Activated T-cell treated with anti-CD3 and anti-CD28 coated beads, Interleukin-2, amount 50 U/mL, for 24 hours (primary cell): ENCODE results near the gene MSI2.

Experiments
- DNase-seq: peaks from one replicate; pipeline ENCODE4 v3.0.0-alpha.2; 2020
- H3K27ac Mint-ChIP-seq: 2 replicates; pipeline ENCODE4 v1.8.0; 2020; ENCODE audit warnings: mild to moderate bottlenecking, mixed read lengths
- H3K27me3 Mint-ChIP-seq: 2 replicates; pipeline ENCODE4 v1.8.0; 2020; ENCODE audit warnings: mixed read lengths
- H3K36me3 Mint-ChIP-seq: 2 replicates; pipeline ENCODE4 v1.8.0; 2020; ENCODE audit warnings: low read depth, mixed read lengths
- H3K4me1 Mint-ChIP-seq: 2 replicates; pipeline ENCODE4 v1.8.0; 2020; ENCODE audit warnings: low read depth, mixed read lengths
- H3K4me3 Mint-ChIP-seq: 2 replicates; pipeline ENCODE4 v1.8.0; 2020; ENCODE audit warnings: mild to moderate bottlenecking, moderate library complexity, mixed read lengths
- H3K9me3 Mint-ChIP-seq: 2 replicates; pipeline ENCODE4 v1.8.0; 2020; ENCODE audit warnings: mixed read lengths

Gene MSI2

GRCh38 chr17:57559226-57559625, 302.9 kb downstream of the MSI2 start:
- no peak overlapping the region for H3K27ac Mint-ChIP-seq
- peaks cover 8% of the 10 kb centered on the region for H3K4me1 Mint-ChIP-seq
- H3K36me3 Mint-ChIP-seq: peaks cover 19% of the 10 kb centered on the region
- no peaks in the 10 kb centered on the region for H3K27me3 Mint-ChIP-seq
- H3K4me3 Mint-ChIP-seq: no peak overlapping the region
- no peak for DNase-seq
- no peaks in the 10 kb centered on the region for H3K9me3 Mint-ChIP-seq

DNA sequence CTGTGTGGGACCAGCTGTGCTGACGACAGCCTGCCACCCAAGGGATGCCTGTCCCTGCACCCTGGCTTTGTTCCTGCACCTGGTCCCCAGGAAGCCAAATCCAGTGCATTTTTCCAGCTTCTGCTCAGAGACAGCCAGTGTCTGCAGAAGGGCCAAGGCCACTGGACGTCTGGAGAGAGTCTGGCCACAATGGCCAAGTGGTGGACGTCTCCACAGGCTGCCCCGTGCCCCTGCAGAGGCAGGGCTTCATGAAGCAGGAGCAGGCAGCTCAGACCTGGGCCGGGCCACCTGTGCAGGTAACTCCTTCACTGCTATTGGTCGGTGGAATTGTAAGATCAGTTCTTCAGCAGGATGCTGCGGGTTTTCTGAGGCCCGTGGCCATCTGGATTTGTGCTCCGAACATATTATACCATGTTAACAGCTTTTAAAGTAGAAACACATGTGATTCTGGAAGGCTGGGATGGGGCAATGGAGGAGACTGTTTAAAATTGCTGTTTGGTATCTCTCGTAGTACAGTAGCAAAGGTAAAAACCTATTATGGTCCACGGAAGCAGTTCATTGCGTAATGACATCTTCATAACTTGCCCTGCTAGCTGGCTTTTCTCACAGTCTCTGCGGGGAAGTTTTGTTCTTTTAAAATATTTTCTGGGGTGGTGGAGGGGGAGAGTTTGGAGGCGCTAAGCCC, 303.5 kb downstream of the MSI2 start:
- Mint-ChIP-seq H3K36me3 (peaks cover 19% of the 10 kb centered on the region), H3K27ac (no peak overlapping the region), H3K9me3 (no peaks in the 10 kb centered on the region), H3K4me1 (peaks cover 8% of the 10 kb centered on the region), H3K27me3 (no peaks in the 10 kb centered on the region), H3K4me3 (no peak overlapping the region)
- DNase-seq: no peak

DNA sequence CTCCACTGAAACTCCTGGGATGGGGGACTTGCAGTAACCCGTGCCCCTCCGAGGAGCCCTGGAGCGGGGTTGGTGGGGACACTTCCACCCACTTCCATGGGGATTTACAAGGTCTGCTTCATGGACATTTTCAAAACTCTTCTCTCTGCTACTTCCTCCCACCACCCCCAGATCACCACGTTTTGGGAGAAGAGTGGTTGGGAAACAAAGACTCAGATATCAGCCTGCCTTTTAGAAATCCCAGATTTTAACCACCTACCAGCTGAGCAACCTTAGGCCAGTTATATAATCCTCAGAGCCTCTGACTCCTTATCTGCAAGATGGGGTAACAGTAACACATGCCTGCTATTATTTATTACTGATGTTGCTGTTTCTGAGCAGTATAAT, 304.0 kb downstream of the MSI2 start:
- no peak for DNase-seq
- H3K4me1 Mint-ChIP-seq: peaks cover 8% of the 10 kb centered on the region
- H3K36me3 Mint-ChIP-seq: peaks cover 21% of the 10 kb centered on the region
- no peak overlapping the region for H3K4me3 Mint-ChIP-seq
- H3K9me3 Mint-ChIP-seq: no peaks in the 10 kb centered on the region
- H3K27me3 Mint-ChIP-seq: no peaks in the 10 kb centered on the region
- no peak overlapping the region for H3K27ac Mint-ChIP-seq

DNA sequence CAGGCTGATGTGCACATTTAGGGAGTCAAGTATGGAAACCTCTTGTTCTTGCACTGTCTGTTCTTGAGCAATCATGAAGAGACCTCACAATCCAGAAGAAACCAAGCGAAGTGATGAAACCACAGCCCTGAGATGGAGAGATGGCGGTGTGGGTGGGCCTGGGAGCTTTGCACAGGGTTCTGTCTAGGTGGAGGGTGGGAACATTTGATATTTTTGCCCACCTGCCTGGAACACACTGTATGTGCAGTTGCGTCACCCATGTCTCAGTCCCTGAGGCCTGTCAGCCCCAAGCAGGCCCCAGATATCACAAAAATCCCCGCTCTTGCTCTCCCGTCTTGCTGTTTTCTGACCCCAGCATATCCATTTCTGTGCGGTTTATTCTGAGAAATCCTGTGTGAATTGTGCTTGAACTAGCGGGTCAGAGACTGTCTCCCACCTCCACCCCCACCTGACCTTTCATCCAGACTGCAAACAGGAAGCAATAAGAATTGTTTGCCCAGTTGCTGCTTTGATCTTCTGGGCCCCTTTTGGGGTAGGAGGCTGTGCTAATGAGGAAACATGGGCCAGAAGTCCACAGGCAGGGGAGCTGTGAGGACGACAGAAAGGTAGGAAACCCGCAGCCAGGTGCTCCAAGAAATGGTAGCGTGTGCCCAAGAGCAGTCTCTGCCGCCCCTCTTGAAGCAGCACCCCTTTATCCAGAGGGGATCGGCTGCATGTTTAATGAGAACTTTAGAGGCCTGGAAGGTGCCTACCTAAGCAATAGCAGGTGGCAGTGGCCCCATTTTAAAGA, 304.9 kb downstream of the MSI2 start:
- Mint-ChIP-seq H3K36me3 (peaks cover 28% of the 10 kb centered on the region), H3K9me3 (no peaks in the 10 kb centered on the region), H3K4me1 (peaks cover 8% of the 10 kb centered on the region), H3K4me3 (no peak overlapping the region), H3K27ac (peak overlapping the region; percentile 18), H3K27me3 (no peaks in the 10 kb centered on the region)
- DNase-seq: no peak

DNA sequence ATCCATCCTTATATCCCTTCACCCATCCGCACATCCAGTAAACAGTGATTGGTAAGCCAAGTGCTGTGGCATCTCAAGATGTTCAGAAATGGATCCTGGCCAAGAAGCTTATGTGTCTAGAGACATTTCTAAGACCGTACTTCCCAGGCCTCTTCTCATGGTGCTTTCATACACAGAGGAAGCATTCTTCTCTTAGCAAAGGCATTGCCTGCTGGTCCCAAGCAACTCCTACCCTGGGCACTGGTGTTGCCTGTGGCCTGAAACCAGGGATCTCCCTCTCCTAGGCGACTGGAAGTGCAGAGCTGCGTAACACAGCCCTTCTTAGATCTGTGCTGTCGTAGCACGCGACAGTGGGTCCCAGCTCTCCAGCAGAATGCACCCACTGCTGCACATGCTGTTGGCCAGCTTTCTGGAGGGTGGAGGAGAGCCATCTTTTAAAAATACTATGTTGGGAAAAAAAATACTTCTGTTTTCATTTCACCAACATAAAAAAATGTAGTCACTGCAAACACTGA, 305.9 kb downstream of the MSI2 start:
- no peak overlapping the region for H3K27ac Mint-ChIP-seq
- no peak overlapping the region for H3K4me3 Mint-ChIP-seq
- H3K9me3 Mint-ChIP-seq: no peaks in the 10 kb centered on the region

DNA sequence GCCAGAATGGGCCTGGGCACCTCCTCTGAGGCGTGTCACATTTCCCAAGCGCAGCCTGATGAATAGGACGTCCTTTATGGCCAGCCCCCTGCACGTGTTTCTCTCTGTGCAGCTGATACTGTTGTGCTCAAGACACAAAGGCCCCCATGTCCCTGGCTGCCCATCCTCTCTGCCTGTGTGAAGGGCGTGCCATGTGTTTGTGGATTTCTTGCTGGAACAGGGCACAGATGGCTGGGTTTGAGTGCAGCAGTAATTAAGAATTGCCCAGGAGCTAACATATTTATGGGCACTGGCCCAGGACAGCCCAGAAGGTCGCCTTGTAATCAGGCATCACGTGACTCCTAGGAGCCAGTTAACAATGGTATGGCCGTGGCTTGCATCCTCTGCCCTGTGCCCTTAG, 307.6 kb downstream of the MSI2 start:
- Mint-ChIP-seq H3K36me3 (peaks cover 19% of the 10 kb centered on the region), H3K4me3 (no peak overlapping the region), H3K4me1 (peaks cover 8% of the 10 kb centered on the region), H3K27me3 (no peaks in the 10 kb centered on the region), H3K9me3 (no peaks in the 10 kb centered on the region), H3K27ac (no peak overlapping the region)
- DNase-seq: no peak

More for the DNA sequence above, 305.9 kb downstream of the MSI2 start:
- peaks cover 28% of the 10 kb centered on the region for H3K36me3 Mint-ChIP-seq
- H3K4me1 Mint-ChIP-seq: peaks cover 8% of the 10 kb centered on the region
- H3K27me3 Mint-ChIP-seq: no peaks in the 10 kb centered on the region
- no peak for DNase-seq

DNA sequence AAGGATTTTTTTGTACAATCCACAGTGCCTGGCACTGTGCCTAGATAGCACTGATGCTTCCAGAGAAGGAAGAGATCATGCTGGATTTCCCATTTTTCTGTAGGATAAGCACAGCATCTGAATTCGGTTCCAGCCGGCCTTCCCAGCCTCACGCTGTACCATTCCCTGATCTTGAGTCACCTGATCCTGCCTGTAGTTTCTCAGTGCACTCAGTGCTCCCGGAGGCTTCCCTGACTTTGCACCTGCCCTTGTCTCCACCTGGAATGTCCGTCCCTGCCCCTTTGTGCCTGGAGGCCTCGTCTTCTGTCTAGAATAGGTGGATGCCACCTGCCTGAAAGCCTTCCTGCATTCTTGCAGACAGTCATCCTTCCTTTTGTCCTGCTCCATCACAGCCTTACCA, 308.9 kb downstream of the MSI2 start:
- H3K9me3 Mint-ChIP-seq: no peaks in the 10 kb centered on the region
- no peak for DNase-seq
- H3K27me3 Mint-ChIP-seq: no peaks in the 10 kb centered on the region
- H3K4me1 Mint-ChIP-seq: peaks cover 8% of the 10 kb centered on the region
- peaks cover 19% of the 10 kb centered on the region for H3K36me3 Mint-ChIP-seq
- no peak overlapping the region for H3K4me3 Mint-ChIP-seq
- no peak overlapping the region for H3K27ac Mint-ChIP-seq

DNA sequence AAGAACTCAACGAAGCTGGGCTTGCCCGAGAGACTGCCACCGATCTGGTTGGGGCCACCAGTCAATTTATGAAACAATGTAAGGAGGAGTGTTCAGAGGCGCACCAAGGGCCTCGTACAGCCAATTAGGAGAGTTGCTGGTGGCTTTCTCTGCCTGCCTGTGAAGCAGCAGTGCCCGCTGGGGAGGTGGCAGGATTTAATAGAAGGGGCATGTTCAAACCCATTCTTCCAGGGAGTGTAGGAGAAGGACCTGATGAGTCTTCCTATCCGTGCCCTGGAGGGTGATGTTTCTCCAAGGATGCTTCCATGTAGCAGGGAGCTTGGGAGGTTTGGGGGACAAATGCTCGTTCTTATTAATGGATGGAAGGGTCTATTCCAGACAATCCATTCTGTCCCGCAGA, 310.4 kb downstream of the MSI2 start:
- no peak overlapping the region for H3K27ac Mint-ChIP-seq
- H3K27me3 Mint-ChIP-seq: no peaks in the 10 kb centered on the region
- DNase-seq: no peak
- H3K4me1 Mint-ChIP-seq: no peaks in the 10 kb centered on the region
- H3K4me3 Mint-ChIP-seq: no peak overlapping the region
- peaks cover 15% of the 10 kb centered on the region for H3K36me3 Mint-ChIP-seq
- no peaks in the 10 kb centered on the region for H3K9me3 Mint-ChIP-seq

DNA sequence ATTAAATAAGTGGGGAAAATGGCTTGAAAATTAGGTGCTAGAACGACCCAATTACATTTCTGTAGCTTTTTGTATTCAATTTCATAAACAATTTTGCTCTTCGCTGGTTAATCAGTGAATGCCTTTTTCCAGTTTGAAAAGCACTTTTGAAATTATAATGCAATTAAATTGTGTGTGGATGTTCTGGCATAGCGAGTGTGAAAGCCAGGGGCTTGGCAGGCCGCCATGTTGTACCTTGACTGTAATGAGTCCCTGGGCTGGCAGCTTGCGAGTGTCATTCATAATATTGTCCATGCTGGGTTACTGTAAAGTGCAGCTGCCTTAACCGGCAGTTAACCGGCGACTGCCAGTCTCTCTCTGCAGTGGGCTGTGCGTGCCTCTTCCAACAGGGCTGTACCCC, 310.9 kb downstream of the MSI2 start:
- Mint-ChIP-seq H3K27ac (no peak overlapping the region), H3K36me3 (peaks cover 15% of the 10 kb centered on the region), H3K4me3 (no peak overlapping the region), H3K27me3 (no peaks in the 10 kb centered on the region), H3K9me3 (no peaks in the 10 kb centered on the region), H3K4me1 (no peaks in the 10 kb centered on the region)
- no peak for DNase-seq

DNA sequence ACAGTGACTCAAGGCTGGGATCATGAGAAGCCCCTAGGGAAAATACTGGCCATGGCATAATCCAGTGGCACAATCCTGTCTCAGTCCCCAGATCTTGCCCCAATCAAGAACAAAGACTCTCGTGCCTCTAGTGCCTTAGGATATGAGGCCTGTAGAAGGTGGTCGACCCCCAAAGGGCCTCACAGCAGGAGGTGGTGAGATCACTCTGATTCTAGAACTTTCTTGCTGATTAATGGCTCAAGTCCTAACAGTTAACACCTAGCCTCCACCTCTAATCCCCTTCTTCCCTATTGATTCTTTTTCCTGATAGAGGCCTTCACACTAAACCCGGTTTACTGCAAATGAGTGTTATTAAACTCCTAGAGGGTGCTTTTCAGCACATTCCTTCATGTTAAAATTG, 312.0 kb downstream of the MSI2 start:
- Mint-ChIP-seq H3K27ac (no peak overlapping the region), H3K9me3 (no peaks in the 10 kb centered on the region), H3K27me3 (no peaks in the 10 kb centered on the region), H3K36me3 (peaks cover 15% of the 10 kb centered on the region), H3K4me1 (no peaks in the 10 kb centered on the region), H3K4me3 (no peak overlapping the region)
- DNase-seq: no peak

- Mint-ChIP-seq H3K4me3 (no peak overlapping the region), H3K27me3 (no peaks in the 10 kb centered on the region), H3K9me3 (no peaks in the 10 kb centered on the region), H3K27ac (no peak overlapping the region), H3K4me1 (no peaks in the 10 kb centered on the region), H3K36me3 (peaks cover 15% of the 10 kb centered on the region)
- DNase-seq: no peak
Measured at GRCh38 chr17:57569021-57569420, 312.7 kb downstream of the MSI2 start.

DNA sequence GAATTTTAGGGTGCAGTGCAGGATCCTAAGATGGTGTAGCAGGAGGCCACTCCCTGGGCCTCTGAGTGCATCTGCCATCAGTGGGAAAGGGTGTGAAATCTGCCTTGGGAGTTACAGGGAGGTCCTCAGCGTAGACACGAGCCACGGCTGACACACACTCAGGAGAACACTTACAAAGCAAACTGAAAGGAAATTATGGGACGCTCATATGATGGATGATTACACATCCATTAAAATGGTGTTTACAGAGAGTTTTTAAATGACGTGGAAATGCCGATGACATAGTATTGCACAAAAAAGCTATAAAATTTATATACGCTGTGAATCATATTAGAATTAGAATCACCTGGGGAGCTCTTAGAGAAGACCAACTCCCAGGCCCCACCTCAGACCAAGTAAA, 313.5 kb downstream of the MSI2 start:
- peaks cover 15% of the 10 kb centered on the region for H3K36me3 Mint-ChIP-seq
- no peak overlapping the region for H3K27ac Mint-ChIP-seq
- no peak for DNase-seq
- H3K27me3 Mint-ChIP-seq: no peaks in the 10 kb centered on the region
- H3K4me3 Mint-ChIP-seq: no peak overlapping the region
- no peaks in the 10 kb centered on the region for H3K4me1 Mint-ChIP-seq
- H3K9me3 Mint-ChIP-seq: no peaks in the 10 kb centered on the region

- Mint-ChIP-seq H3K9me3 (no peaks in the 10 kb centered on the region), H3K36me3 (peaks cover 8% of the 10 kb centered on the region), H3K27ac (no peak overlapping the region), H3K4me1 (no peaks in the 10 kb centered on the region), H3K4me3 (no peak overlapping the region), H3K27me3 (no peaks in the 10 kb centered on the region)
- no peak for DNase-seq
Measured at GRCh38 chr17:57570724-57571344, 314.5 kb downstream of the MSI2 start.

- Mint-ChIP-seq H3K4me1 (no peaks in the 10 kb centered on the region), H3K27ac (no peak overlapping the region), H3K36me3 (peaks cover 2% of the 10 kb centered on the region), H3K4me3 (no peak overlapping the region), H3K27me3 (no peaks in the 10 kb centered on the region), H3K9me3 (no peaks in the 10 kb centered on the region)
- no peak for DNase-seq
Measured at GRCh38 chr17:57572062-57572461, 315.7 kb downstream of the MSI2 start.

- no peak overlapping the region for H3K27ac Mint-ChIP-seq
- no peak overlapping the region for H3K4me3 Mint-ChIP-seq
- H3K9me3 Mint-ChIP-seq: no peaks in the 10 kb centered on the region
- no peaks in the 10 kb centered on the region for H3K4me1 Mint-ChIP-seq
- peaks cover 2% of the 10 kb centered on the region for H3K36me3 Mint-ChIP-seq
- DNase-seq: no peak
- no peaks in the 10 kb centered on the region for H3K27me3 Mint-ChIP-seq
Measured at GRCh38 chr17:57572600-57572999, 316.3 kb downstream of the MSI2 start.
